T-cell (primary cell): ENCODE measurements around the gene ETV6. TPM values are rescaled to one million over a fixed set of nuclear protein-coding genes. Genes with fewer than 3 reads are reported as not detected.

Experiments
- ATAC-seq, 4 experiments: fragments of 200-7000 bp in 3 of 4; fragments of 150-1000 bp in 1 of 4; cut with Tn5 transposase; replicated peaks in 1 of 4; 1 replicate in 3 of 4; 2 replicates in 1 of 4; pipeline ENCODE4 v1.10.0; 2021; ENCODE audit warnings: moderate library complexity in 3 of 4, mild to moderate bottlenecking in 2 of 4, moderate number of reproducible peaks in 1 of 4
- CTCF ChIA-PET, 2 donors: fragments of 300-600 bp; sonication (Branson Sonifier 250); formaldehyde crosslinking; loops; one replicate each; lab custom pipeline; 2022; ENCODE audit warnings: antibody characterized with exemption in 2 of 2; lab: Charles Lee
- POLR2A ChIA-PET, 2 donors: fragments of 300-600 bp; sonication (Branson Sonifier 250); formaldehyde crosslinking; loops; one replicate each; lab custom pipeline; 2022; ENCODE audit warnings: antibody characterized with exemption in 2 of 2; lab: Charles Lee
- DNase-seq, 35 experiments: peaks; one replicate each; pipeline versions ENCODE4 v3.0.0 to v3.0.0-alpha.2; 2013 to 2023
- H3K27ac ChIP-seq: one replicate; pipeline ENCODE4 v1.5.1; 2013; ENCODE audit warnings: low read length
- H3K27me3 ChIP-seq, 2 experiments: replicated peaks in 1 of 2; 1 replicate in 1 of 2; 2 replicates in 1 of 2; pipeline versions ENCODE4 v1.6.1 to v1.7.0; 2013; ENCODE audit warnings: low read length in 1 of 2, mixed read lengths in 1 of 2; ENCODE audit not compliant: control insufficient read depth in 2 of 2, insufficient read depth in 2 of 2; ENCODE audit errors: extremely low read depth in 1 of 2
- H3K36me3 ChIP-seq, 2 donors: 1 replicate in 1 of 2; 2 replicates in 1 of 2; pipeline versions ENCODE4 v1.6.1 to v1.7.0; 2013; ENCODE audit warnings: low read length in 1 of 2; ENCODE audit not compliant: control insufficient read depth in 2 of 2, insufficient read depth in 1 of 2; ENCODE audit errors: extremely low read depth in 1 of 2
- H3K4me1 ChIP-seq, 2 experiments: 1 replicate in 1 of 2; 2 replicates in 1 of 2; pipeline versions ENCODE4 v1.6.1 to v1.7.0; 2013; ENCODE audit warnings: low read length in 2 of 2, mixed read lengths in 1 of 2; ENCODE audit not compliant: insufficient read depth in 2 of 2, control insufficient read depth in 1 of 2; ENCODE audit errors: extremely low read depth in 1 of 2
- H3K4me3 ChIP-seq, 2 donors: 1 replicate in 1 of 2; 2 replicates in 1 of 2; pipeline versions ENCODE4 v1.5.1 to v1.7.0; 2013; ENCODE audit warnings: mild to moderate bottlenecking in 2 of 2, low read length in 1 of 2, moderate library complexity in 1 of 2; ENCODE audit not compliant: control insufficient read depth in 1 of 2; ENCODE audit errors: extremely low read depth in 1 of 2
- H3K9me3 ChIP-seq: 2 replicates; pipeline ENCODE4 v1.7.0; 2013
- H3K27ac Mint-ChIP-seq, 2 donors: one replicate each; pipeline ENCODE4 v1.8.0; 2020 to 2021; ENCODE audit warnings: mild to moderate bottlenecking in 2 of 2, mixed read lengths in 2 of 2
- H3K27me3 Mint-ChIP-seq, 2 donors: one replicate each; pipeline ENCODE4 v1.8.0; 2021 to 2022; ENCODE audit warnings: mixed read lengths in 2 of 2
- H3K36me3 Mint-ChIP-seq: one replicate; pipeline ENCODE4 v1.8.0; 2021; ENCODE audit warnings: mixed read lengths
- H3K4me1 Mint-ChIP-seq, 3 donors: one replicate each; pipeline ENCODE4 v1.8.0; 2020 to 2022; ENCODE audit warnings: mixed read lengths in 3 of 3, mild to moderate bottlenecking in 1 of 3
- H3K4me3 Mint-ChIP-seq, 3 donors: one replicate each; pipeline ENCODE4 v1.8.0; 2020 to 2022; ENCODE audit warnings: mild to moderate bottlenecking in 3 of 3, mixed read lengths in 3 of 3, moderate library complexity in 3 of 3
- H3K9me3 Mint-ChIP-seq, 3 donors: one replicate each; pipeline ENCODE4 v1.8.0; 2020 to 2022; ENCODE audit warnings: mixed read lengths in 3 of 3
- WGBS: methylation state at CpG from one replicate; pipeline ENCODE4 v1.1.5; 2013; ENCODE audit warnings: missing lambda C conversion rate; ENCODE audit not compliant: insufficient coverage; 5-methylcytosine and 5-hydroxymethylcytosine counted together
- total RNA-seq, 35 experiments: library from RNA in 6 of 35; stranded (reverse) in 6 of 35; fragments of 120-200 nt in 1 of 35; gene quantifications; one replicate each; pipeline versions ENCODE4 v1.2.1 to v1.2.4 and lab custom pipeline; 2013 to 2026

The ETV6 gene
- total RNA-seq (10 to 100 TPM; 24.8 to 36.3 (median 31.3) TPM), total RNA-seq (lab: John Stamatoyannopoulos, UW) (26.2 to 90.9 (median 40.9) reads per million in 29 experiments)
- total RNA-seq (2013), result 14.3 TPM

GRCh38 chr12:11649413-11650285 is at the start of gene ETV6:
ETV6 (plus strand) TSS chr12:11649674; CDS start chr12:11650128, 454 bp downstream.
- H3K27me3 Mint-ChIP-seq, result no peaks in the 10 kb centered on the region
- peak within 1 kb of the TSS; percentile 96 to 97 for H3K27ac Mint-ChIP-seq
- Histone ChIP-seq H3K27ac (peak within 1 kb of the TSS; percentile 82), H3K27me3 (no peaks in the 10 kb centered on the region), H3K4me3 (peak within 1 kb of the TSS; percentile 88 to 97), H3K9me3 (no peaks in the 10 kb centered on the region), H3K36me3 (no peaks in the 10 kb centered on the region), H3K4me1 (peaks cover 20 to 27% of the 10 kb centered on the region in 2 experiments)
- peak within 1 kb of the TSS; percentile 92 to 96 (median 95) for H3K4me3 Mint-ChIP-seq
- peaks cover 33 to 61% (median 35%) of the 10 kb centered on the region in 3 donors for H3K4me1 Mint-ChIP-seq
- H3K9me3 Mint-ChIP-seq, result no peaks in the 10 kb centered on the region
- ATAC-seq (peak; percentile 56 to 75 (median 60)), DNase-seq (peak; percentile 29 to 83 (median 58))
- under 1% methylated on average over 70 of the region's 86 CpGs for WGBS
- CTCF ChIA-PET, result interaction anchor here (0.7 to 1.1 kb wide), 5 partner anchors 66 to 1087 kb away, joined by 4 to 7 read pairs (median 4); no protein-coding TSS in a partner anchor
- no peaks in the 10 kb centered on the region for H3K36me3 Mint-ChIP-seq
- POLR2A ChIA-PET, result interaction anchor here in 1 of 2 donors (0.6 to 1.1 kb wide), 6 partner anchors 27 to 1779 kb away, joined by 3 to 6 read pairs (median 4); no protein-coding TSS in a partner anchor

GRCh38 chr12:11600199-11600598 is 49.3 kb upstream of the ETV6 start:
- Mint-ChIP-seq H3K27ac (no peak overlapping the region), H3K27me3 (peaks cover 0 to 2% of the 10 kb centered on the region in 2 donors), H3K4me3 (no peak overlapping the region), H3K4me1 (peaks cover 5 to 12% (median 7%) of the 10 kb centered on the region in 3 donors), H3K36me3 (no peaks in the 10 kb centered on the region), H3K9me3 (no peaks in the 10 kb centered on the region)
- Histone ChIP-seq H3K36me3 (no peaks in the 10 kb centered on the region), H3K9me3 (no peaks in the 10 kb centered on the region), H3K27me3 (no peaks in the 10 kb centered on the region), H3K27ac (no peak overlapping the region), H3K4me3 (no peak overlapping the region), H3K4me1 (no peaks in the 10 kb centered on the region)
- ChIA-PET CTCF (no interaction called here), POLR2A (no interaction called here)
- ATAC-seq, result no peak
- DNase-seq, result no peak
- WGBS, result 100% methylated on average over 1 of the region's 3 CpGs

DNA sequence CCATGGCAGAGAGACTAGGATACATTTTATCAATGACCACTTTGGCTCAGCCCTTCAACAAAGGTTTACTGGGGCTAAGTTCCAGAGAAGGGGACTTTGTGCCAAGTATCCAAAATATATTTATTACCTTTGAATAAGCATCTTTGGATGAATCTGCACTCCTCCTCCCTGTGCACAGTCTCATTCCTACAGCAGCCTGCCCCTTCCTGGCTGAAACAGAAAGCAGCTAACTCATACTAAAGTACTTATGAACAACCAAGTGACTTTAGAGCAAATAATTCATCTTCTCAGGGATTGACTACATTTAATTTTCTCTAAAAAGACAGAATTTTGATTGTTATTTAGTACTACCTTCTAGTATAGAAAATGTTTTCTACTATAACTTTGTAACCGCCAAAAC is 47.8 kb upstream of the ETV6 start:
- POLR2A ChIA-PET, result no interaction called here
- Histone ChIP-seq H3K9me3 (no peaks in the 10 kb centered on the region), H3K4me1 (no peaks in the 10 kb centered on the region), H3K4me3 (no peak overlapping the region), H3K27me3 (no peaks in the 10 kb centered on the region), H3K27ac (no peak overlapping the region), H3K36me3 (no peaks in the 10 kb centered on the region)
- H3K27me3 Mint-ChIP-seq, result peaks cover 0 to 2% of the 10 kb centered on the region in 2 donors
- H3K27ac Mint-ChIP-seq, result no peak overlapping the region
- H3K9me3 Mint-ChIP-seq, result no peaks in the 10 kb centered on the region
- DNase-seq (no peak), ATAC-seq (no peak)
- no peaks in the 10 kb centered on the region for H3K36me3 Mint-ChIP-seq
- peaks cover 5 to 12% (median 7%) of the 10 kb centered on the region in 3 donors for H3K4me1 Mint-ChIP-seq
- H3K4me3 Mint-ChIP-seq, result no peak overlapping the region
- CTCF ChIA-PET, result no interaction called here
- WGBS, result no CpG with 5 or more reads among the region's 1 CpG

- ATAC-seq (no peak), DNase-seq (no peak)
- ChIA-PET POLR2A (no interaction called here), CTCF (no interaction called here)
- Mint-ChIP-seq H3K27me3 (no peaks in the 10 kb centered on the region), H3K4me1 (peaks cover 0 to 1% (median 0%) of the 10 kb centered on the region in 3 donors), H3K36me3 (no peaks in the 10 kb centered on the region), H3K27ac (no peak overlapping the region), H3K9me3 (no peaks in the 10 kb centered on the region), H3K4me3 (no peak overlapping the region)
- WGBS, result 90% methylated on average over 6 of the region's 10 CpGs
- Histone ChIP-seq H3K9me3 (no peaks in the 10 kb centered on the region), H3K27ac (no peak overlapping the region), H3K27me3 (no peaks in the 10 kb centered on the region), H3K4me3 (no peak overlapping the region), H3K4me1 (no peaks in the 10 kb centered on the region), H3K36me3 (no peaks in the 10 kb centered on the region)
Measured at GRCh38 chr12:11607313-11608081, 42.0 kb upstream of the ETV6 start.

- Histone ChIP-seq H3K9me3 (no peaks in the 10 kb centered on the region), H3K4me1 (no peaks in the 10 kb centered on the region), H3K36me3 (no peaks in the 10 kb centered on the region), H3K4me3 (no peak overlapping the region), H3K27ac (no peak overlapping the region), H3K27me3 (no peaks in the 10 kb centered on the region)
- POLR2A ChIA-PET, result no interaction called here
- Mint-ChIP-seq H3K4me1 (no peaks in the 10 kb centered on the region), H3K27me3 (no peaks in the 10 kb centered on the region), H3K4me3 (no peak overlapping the region), H3K9me3 (no peaks in the 10 kb centered on the region), H3K27ac (no peak overlapping the region), H3K36me3 (no peaks in the 10 kb centered on the region)
- no peak for ATAC-seq
- CTCF ChIA-PET, result no interaction called here
- DNase-seq, result no peak
- WGBS, result no CpG with 5 or more reads among the region's 4 CpGs
Measured at GRCh38 chr12:11609045-11609444, 40.4 kb upstream of the ETV6 start.

DNA sequence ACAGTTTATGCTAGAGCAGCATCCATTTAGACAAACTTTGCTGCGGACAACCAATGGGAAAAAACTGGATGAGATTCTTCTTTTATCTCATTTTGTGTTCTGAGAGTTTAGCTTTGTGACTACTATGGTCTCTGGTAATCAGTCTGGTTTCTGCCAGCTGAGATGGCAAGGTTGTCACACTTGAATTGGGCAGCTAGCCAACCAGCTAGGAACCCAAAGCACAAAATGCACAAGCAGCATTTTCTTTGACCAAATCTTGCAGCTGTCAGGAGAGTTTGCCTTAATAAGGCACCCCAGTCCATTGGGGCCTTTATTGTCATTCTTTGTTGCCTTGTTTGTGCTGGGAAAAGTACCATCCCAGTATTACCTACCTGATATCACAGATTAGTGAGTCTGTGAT is 34.0 kb upstream of the ETV6 start:
- Histone ChIP-seq H3K4me1 (no peaks in the 10 kb centered on the region), H3K4me3 (no peak overlapping the region), H3K27ac (no peak overlapping the region), H3K9me3 (no peaks in the 10 kb centered on the region), H3K36me3 (no peaks in the 10 kb centered on the region), H3K27me3 (no peaks in the 10 kb centered on the region)
- ChIA-PET POLR2A (no interaction called here), CTCF (no interaction called here)
- Mint-ChIP-seq H3K9me3 (no peaks in the 10 kb centered on the region), H3K4me1 (no peaks in the 10 kb centered on the region), H3K4me3 (no peak overlapping the region), H3K36me3 (no peaks in the 10 kb centered on the region), H3K27ac (no peak overlapping the region), H3K27me3 (no peaks in the 10 kb centered on the region)
- ATAC-seq (no peak), DNase-seq (no peak)
- 75% methylated on average over 1 of the region's 1 CpG for WGBS
